PC-9 (cell line): ENCODE measurements around the gene P2RY8.

Source experiments
- EZH2 ChIP-seq: fragments of 200-600 bp; sonication (generic); IDR thresholded peaks from 2 replicates; pipeline ENCODE4 v1.8.0; 2017; ENCODE audit warnings: antibody characterized with exemption, low read depth
- TF ChIP-seq, protein P1 (sequence below): fragments of 200-600 bp; sonication (generic); conservative IDR thresholded peaks from 2 replicates; pipeline ENCODE4 v1.6.1; 2017; ENCODE audit warnings: mixed run types, antibody characterized with exemption, mild to moderate bottlenecking, moderate library complexity

DNA sequence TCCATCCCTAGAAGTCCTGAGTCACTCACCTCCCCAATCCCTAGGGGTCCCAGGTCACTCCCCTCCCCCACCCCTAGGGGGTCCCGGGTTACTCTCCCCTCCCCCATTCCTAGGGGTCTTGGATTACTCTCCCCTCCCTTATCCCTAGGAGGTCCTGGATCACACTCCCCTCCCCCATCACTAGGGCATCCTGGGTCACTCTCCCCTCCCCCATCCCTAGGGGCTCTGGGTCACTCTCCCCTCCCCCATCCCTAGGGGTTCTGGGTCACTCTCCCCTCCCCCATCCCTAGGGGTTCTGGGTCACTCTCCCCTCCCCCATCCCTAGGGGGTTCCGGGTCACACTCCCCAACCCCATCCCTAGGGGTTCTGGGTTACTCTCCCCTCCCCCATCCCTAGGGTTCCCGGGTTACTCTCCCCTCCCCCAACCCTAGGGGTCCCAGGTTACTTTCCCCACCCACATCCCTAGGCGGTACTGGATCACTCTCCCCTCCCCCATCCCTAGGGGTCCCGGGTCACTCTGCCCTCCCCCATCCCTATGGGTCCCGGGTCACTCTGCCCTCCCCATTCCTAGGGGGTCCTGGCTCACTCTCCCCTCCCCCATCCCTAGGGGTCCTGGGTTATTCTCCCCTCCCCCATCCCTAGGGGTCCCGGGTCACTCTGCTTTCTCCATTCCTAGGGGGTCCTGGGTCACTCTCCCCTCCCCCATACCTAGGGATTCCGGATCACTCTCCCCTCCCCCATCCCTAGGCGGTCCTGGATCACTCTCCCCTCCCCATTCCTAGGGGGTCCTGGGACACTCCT, 86.4 kb downstream of the P2RY8 start:
- TF ChIP-seq, protein P1, sequence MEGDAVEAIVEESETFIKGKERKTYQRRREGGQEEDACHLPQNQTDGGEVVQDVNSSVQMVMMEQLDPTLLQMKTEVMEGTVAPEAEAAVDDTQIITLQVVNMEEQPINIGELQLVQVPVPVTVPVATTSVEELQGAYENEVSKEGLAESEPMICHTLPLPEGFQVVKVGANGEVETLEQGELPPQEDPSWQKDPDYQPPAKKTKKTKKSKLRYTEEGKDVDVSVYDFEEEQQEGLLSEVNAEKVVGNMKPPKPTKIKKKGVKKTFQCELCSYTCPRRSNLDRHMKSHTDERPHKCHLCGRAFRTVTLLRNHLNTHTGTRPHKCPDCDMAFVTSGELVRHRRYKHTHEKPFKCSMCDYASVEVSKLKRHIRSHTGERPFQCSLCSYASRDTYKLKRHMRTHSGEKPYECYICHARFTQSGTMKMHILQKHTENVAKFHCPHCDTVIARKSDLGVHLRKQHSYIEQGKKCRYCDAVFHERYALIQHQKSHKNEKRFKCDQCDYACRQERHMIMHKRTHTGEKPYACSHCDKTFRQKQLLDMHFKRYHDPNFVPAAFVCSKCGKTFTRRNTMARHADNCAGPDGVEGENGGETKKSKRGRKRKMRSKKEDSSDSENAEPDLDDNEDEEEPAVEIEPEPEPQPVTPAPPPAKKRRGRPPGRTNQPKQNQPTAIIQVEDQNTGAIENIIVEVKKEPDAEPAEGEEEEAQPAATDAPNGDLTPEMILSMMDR, result no peak
- TF ChIP-seq EZH2, result no peak
